Fibroblast of the conjunctiva (primary cell): ENCODE results near the gene SLC1A7.

Experiments
- DNase-seq: peaks from one replicate; pipeline ENCODE4 v3.0.0-alpha.2; 2010; ENCODE audit warnings: low read depth

SLC1A7 gene

GRCh38 chr1:53090227-53091147 lies 52.0 kb downstream of the SLC1A7 start:
- no peak for DNase-seq

GRCh38 chr1:53089478-53090226 lies 52.8 kb downstream of the SLC1A7 start:
- DNase-seq: no peak

GRCh38 chr1:53088616-53089300 lies 53.7 kb downstream of the SLC1A7 start:
- no peak for DNase-seq

GRCh38 chr1:53087332-53088285 lies 54.8 kb downstream of the SLC1A7 start:
- DNase-seq: no peak

GRCh38 chr1:53086491-53087070 lies 55.9 kb downstream of the SLC1A7 start:
- DNase-seq: no peak

GRCh38 chr1:53085405-53085804 lies 57.0 kb downstream of the SLC1A7 start:
- no peak for DNase-seq

- DNase-seq: no peak
Observed at GRCh38 chr1:53084589-53084971, 57.9 kb downstream of the SLC1A7 start.

GRCh38 chr1:53083636-53084588 lies 58.5 kb downstream of the SLC1A7 start:
- no peak for DNase-seq

GRCh38 chr1:53082826-53083455 lies 59.5 kb downstream of the SLC1A7 start:
- DNase-seq: no peak

- DNase-seq: no peak
Observed at GRCh38 chr1:53081384-53082066, 60.9 kb downstream of the SLC1A7 start.

GRCh38 chr1:53080769-53081168 lies 61.7 kb downstream of the SLC1A7 start:
- no peak for DNase-seq

GRCh38 chr1:53080041-53080440 lies 62.4 kb downstream of the SLC1A7 start:
- no peak for DNase-seq

- no peak for DNase-seq
Observed at GRCh38 chr1:53079251-53079650, 63.2 kb downstream of the SLC1A7 start.

GRCh38 chr1:53078333-53079101 lies 63.9 kb downstream of the SLC1A7 start:
- DNase-seq: no peak

GRCh38 chr1:53077599-53077965 lies 64.9 kb downstream of the SLC1A7 start:
- DNase-seq: no peak

GRCh38 chr1:53076721-53077598 lies 65.5 kb downstream of the SLC1A7 start:
- DNase-seq: no peak

- no peak for DNase-seq
Observed at GRCh38 chr1:53076165-53076564, 66.3 kb downstream of the SLC1A7 start.
